Lung (tissue), 12 donors: ENCODE results near the gene PPP1R2C. TPM values are rescaled to one million over a fixed set of nuclear protein-coding genes. Genes with fewer than 3 reads are reported as not detected.

ENCODE experiments used
- ATAC-seq: fragments of 200-7000 bp; cut with Tn5 transposase; one replicate; pipeline ENCODE4 v1.9.1; 2020; ENCODE audit warnings: moderate number of reproducible peaks; ENCODE audit not compliant: insufficient read depth, low FRiP score
- DNase-seq, 3 donors: peaks; one replicate each; pipeline ENCODE4 v3.0.0-alpha.2; 2013 to 2017
- H3K27ac ChIP-seq, 2 donors: one replicate each; pipeline ENCODE4 v1.5.1; 2013; ENCODE audit warnings: mild to moderate bottlenecking in 2 of 2, moderate library complexity in 2 of 2, control low read depth in 1 of 2, inconsistent platforms in 1 of 2, low read depth in 1 of 2, low read length in 1 of 2
- H3K27me3 ChIP-seq, 3 donors: one replicate each; pipeline ENCODE4 v1.5.1; 2013; ENCODE audit warnings: low read length in 2 of 3; ENCODE audit not compliant: control insufficient read depth in 3 of 3, insufficient read depth in 3 of 3
- H3K36me3 ChIP-seq, 4 donors: one replicate each; pipeline ENCODE4 v1.5.1; 2013; ENCODE audit warnings: low read length in 4 of 4, mild to moderate bottlenecking in 1 of 4, moderate library complexity in 1 of 4; ENCODE audit not compliant: control insufficient read depth in 4 of 4, insufficient read depth in 4 of 4
- H3K4me1 ChIP-seq, 5 donors: one replicate each; pipeline ENCODE4 v1.5.1; 2013; ENCODE audit warnings: low read length in 5 of 5, mild to moderate bottlenecking in 2 of 5, moderate library complexity in 1 of 5; ENCODE audit not compliant: control insufficient read depth in 5 of 5, insufficient read depth in 5 of 5
- H3K4me3 ChIP-seq: one replicate; pipeline ENCODE4 v1.5.1; 2013; ENCODE audit warnings: mild to moderate bottlenecking, control low read depth, moderate library complexity
- H3K9ac ChIP-seq, 2 donors: one replicate each; pipeline ENCODE4 v1.5.1; 2013; ENCODE audit warnings: low read length in 2 of 2, control low read depth in 1 of 2; ENCODE audit not compliant: insufficient read depth in 1 of 2
- H3K9me3 ChIP-seq, 4 donors: one replicate each; pipeline ENCODE4 v1.5.1; 2013; ENCODE audit warnings: low read length in 3 of 4, mild to moderate bottlenecking in 1 of 4, moderate library complexity in 1 of 4; ENCODE audit not compliant: control insufficient read depth in 4 of 4, insufficient read depth in 3 of 4
- CTCF ChIP-seq: IDR thresholded peaks from 2 replicates; pipeline ENCODE4 v1.5.1; 2012; ENCODE audit warnings: mild to moderate bottlenecking; ENCODE audit errors: control extremely low read depth, extremely low read depth
- WGBS, 2 donors: extraction: QIAGEN DNeasy Blood & Tissue Kit; methylation state at CpG; one replicate each; pipeline ENCODE4 v1.1.7; 2013; 5-methylcytosine and 5-hydroxymethylcytosine counted together
- polyA plus RNA-seq, 2 donors: library from polyadenylated mRNA; stranded (reverse); fragments of 200-250 nt; gene quantifications; one replicate each; pipeline ENCODE4 v1.2.1, GENCODE V29; 2013
- total RNA-seq, 2 donors: library from RNA; depleted of rRNA in 1 of 2; stranded (reverse); fragments of >200 nt in 1 of 2; gene quantifications; one replicate each; pipeline ENCODE4 v1.2.1, GENCODE V29; 2014 to 2021
- donor health status: control.
- donor health status: control.
- donor health status: Bipolar disorder and iron deficiency.
- donor health status: healthy.
- donor health status: DM: yes; HTN: yes; CAD: no.

PPP1R2C gene
- total and polyA plus RNA-seq, 4 donors: not detected

GRCh38 chrX:42783451-42783850 lies 5.5 kb upstream of the PPP1R2C start:
- H3K27me3 ChIP-seq: peaks cover 0 to 10% (median 5%) of the 10 kb centered on the region in 3 donors
- H3K9me3 ChIP-seq: peaks cover 0 to under 1% (median 0%) of the 10 kb centered on the region in 4 donors
- no peak for TF ChIP-seq CTCF
- no peaks in the 10 kb centered on the region for H3K4me1 ChIP-seq
- no peaks in the 10 kb centered on the region for H3K36me3 ChIP-seq
- H3K4me3 ChIP-seq: no peak overlapping the region
- DNase-seq (no peak), ATAC-seq (no peak)
- H3K9ac ChIP-seq: no peak overlapping the region
- H3K27ac ChIP-seq: no peak overlapping the region

GRCh38 chrX:42776195-42776594 lies 1.8 kb downstream of the PPP1R2C start:
- peaks cover 0 to 6% (median 0%) of the 10 kb centered on the region in 4 donors for H3K9me3 ChIP-seq
- H3K27ac ChIP-seq: no peak overlapping the region
- no peaks in the 10 kb centered on the region for H3K4me1 ChIP-seq
- ATAC-seq (no peak), DNase-seq (peak in 1 of 3 donors; percentile 19)
- TF ChIP-seq CTCF: no peak
- H3K4me3 ChIP-seq: no peak overlapping the region
- no peaks in the 10 kb centered on the region for H3K36me3 ChIP-seq
- H3K27me3 ChIP-seq: peaks cover 0 to 18% (median 6%) of the 10 kb centered on the region in 3 donors
- no peak overlapping the region for H3K9ac ChIP-seq
- WGBS, 2 donors: 36 to 43% methylated on average over 3 of the region's 3 CpGs

GRCh38 chrX:42772874-42773273 lies 5.1 kb downstream of the PPP1R2C start:
- Histone ChIP-seq H3K27me3 (peaks cover 0 to 14% (median 0%) of the 10 kb centered on the region in 3 donors), H3K36me3 (no peaks in the 10 kb centered on the region), H3K4me3 (no peak overlapping the region), H3K9me3 (peaks cover 0 to 2% (median 1%) of the 10 kb centered on the region in 4 donors), H3K27ac (no peak overlapping the region), H3K4me1 (no peaks in the 10 kb centered on the region), H3K9ac (no peak overlapping the region)
- ATAC-seq (no peak), DNase-seq (no peak)
- 71 to 92% methylated on average over 2 of the region's 2 CpGs for WGBS, 2 donors
- TF ChIP-seq CTCF: no peak
